Left cardiac atrium (tissue), 2 donors: ENCODE data around the gene MCM9. TPM values are rescaled to one million over a fixed set of nuclear protein-coding genes. Genes with fewer than 3 reads are reported as not detected.

Experiments
- total RNA-seq, 2 donors: library from RNA; stranded (reverse); fragmentation: NEBNext Ultra II Directional; extraction: Animal tissue kit (Norgen Biotek cat#: 25700); gene quantifications; one replicate each; pipeline ENCODE4 v1.2.1, GENCODE V29; 2021
- donor health status: DM: no; HTN: yes; CAD: no; lungs with severe emphysema.
- donor health status: DM: yes; HTN: yes; CAD: no.

Gene MCM9
- total RNA-seq, 2 donors from 2014 or later = 6.3 to 8.6 TPM

Other genes with a start within 250 kb of the MCM9 start
- 10 to 100 TPM; 17.1 to 19.2 TPM for gene ASF1A, start 41.0 kb downstream of the MCM9 start, total RNA-seq
- 1 to 10 TPM; 2.2 to 3.9 TPM for gene FAM184A, start 143.5 kb upstream of the MCM9 start, total RNA-seq